Prostate gland (tissue), 2 donors: Measurements from ENCODE around the gene PRR35. TPM values are rescaled to one million over a fixed set of nuclear protein-coding genes. Genes with fewer than 3 reads are reported as not detected.

Experiments
- DNase-seq: peaks from one replicate; pipeline ENCODE4 v3.0.0-alpha.2; 2019; ENCODE audit warnings: low spot score
- H3K27ac ChIP-seq, 2 donors: fragments of 200-600 bp; sonication (generic); 2 replicates each; pipeline ENCODE4 v1.5.1; 2017 to 2019
- H3K27me3 ChIP-seq: fragments of 200-600 bp; sonication (generic); replicated peaks from 2 replicates; pipeline ENCODE4 v1.5.1; 2019; ENCODE audit not compliant: insufficient read depth
- H3K36me3 ChIP-seq, 2 donors: fragments of 200-600 bp; sonication (generic); 1 replicate in 1 of 2; 2 replicates in 1 of 2; pipeline versions ENCODE4 v1.5.1 to v1.8.1; 2017 to 2019
- H3K4me1 ChIP-seq: fragments of 200-600 bp; sonication (generic); replicated peaks from 2 replicates; pipeline ENCODE4 v1.5.1; 2019
- H3K4me3 ChIP-seq, 2 donors: fragments of 200-600 bp; sonication (generic); 2 replicates each; pipeline ENCODE4 v1.5.1; 2017 to 2019
- H3K9me3 ChIP-seq: fragments of 200-600 bp; sonication (generic); 2 replicates; pipeline ENCODE4 v1.5.1; 2017
- POLR2A ChIP-seq: fragments of 450-650 bp; IDR thresholded peaks from one replicate; pipeline ENCODE4 v1.6.1; 2016; ENCODE audit warnings: antibody characterized with exemption, mild to moderate bottlenecking
- POLR2AphosphoS5 ChIP-seq: sonication (generic); formaldehyde crosslinking; IDR thresholded peaks from one replicate; pipeline ENCODE4 v1.6.1; 2017; ENCODE audit warnings: antibody characterized with exemption
- WGBS: methylation state at CpG from one replicate; pipeline ENCODE4 v1.1.5; 2018; 5-methylcytosine and 5-hydroxymethylcytosine counted together
- intact Hi-C: fragments of 100-400 bp; cut with DNase I; formaldehyde crosslinking; loops from one replicate; pipeline ENCODE4 v1.14.2; 2022
- total RNA-seq, 2 donors: library from RNA; depleted of rRNA; stranded (reverse); fragments of >200 nt; gene quantifications; one replicate each; pipeline ENCODE4 v1.1.0, GENCODE V29; 2016
- TF ChIP-seq, protein P1 (sequence below), 4 experiments: fragments of 200-600 bp in 2 of 4; fragments of 450-650 bp in 2 of 4; sonication (generic) in 2 of 4; IDR thresholded peaks; 1 replicate in 3 of 4; 2 replicates in 1 of 4; pipeline ENCODE4 v1.5.1; 2016 to 2019; ENCODE audit warnings: antibody characterized with exemption in 4 of 4, mild to moderate bottlenecking in 2 of 4, moderate library complexity in 2 of 4

Gene PRR35
- total RNA-seq, 2 donors from 2014 or later = 5.1 TPM; not detected in 1

DNA sequence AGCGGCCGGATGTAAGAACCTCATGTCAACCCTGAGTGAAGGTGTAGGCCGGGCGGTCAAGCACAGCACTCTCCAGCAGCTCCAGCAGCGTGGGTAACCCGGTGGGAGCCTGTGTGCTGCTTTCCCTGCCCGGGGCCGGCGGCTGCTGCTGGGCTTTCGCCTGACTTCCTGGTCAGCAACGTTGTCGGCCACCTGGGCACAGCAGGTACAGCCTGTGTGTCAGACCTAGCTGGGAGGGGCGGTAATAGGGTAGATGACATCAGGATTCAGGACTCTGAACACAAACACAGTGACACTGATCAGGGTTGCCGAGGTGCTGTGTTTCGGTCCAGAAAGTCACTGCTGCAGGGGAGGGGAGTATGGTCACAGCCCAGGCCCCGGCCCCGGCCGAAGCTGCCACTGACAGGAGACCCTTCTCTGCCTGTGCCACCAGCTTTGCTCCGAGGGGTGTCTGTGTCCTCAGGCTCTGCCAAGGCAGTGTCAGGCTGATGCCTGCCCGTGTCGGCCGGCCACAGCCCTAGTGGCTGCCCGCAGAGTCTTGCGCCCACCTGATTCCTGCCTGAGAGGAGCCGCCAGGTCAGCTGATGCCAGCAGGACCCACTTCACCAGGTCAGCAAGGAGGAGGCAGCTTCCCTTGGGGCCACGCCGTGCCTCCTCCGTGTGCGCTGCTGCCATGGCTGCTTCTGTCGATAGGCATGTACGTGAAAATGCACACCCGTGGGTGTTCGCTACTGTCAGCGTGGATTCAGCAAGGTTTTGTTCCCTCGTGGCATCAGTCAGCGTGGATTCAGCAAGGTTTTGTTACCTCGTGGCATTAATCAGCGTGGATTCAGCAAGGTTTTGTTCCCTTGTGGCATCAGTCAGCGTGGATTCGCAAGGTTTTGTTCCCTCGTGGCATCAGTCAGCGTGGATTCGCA, 38.9 kb downstream of the PRR35 start:
- 94% methylated on average over 43 of the region's 43 CpGs for WGBS
- H3K4me3 ChIP-seq = no peak overlapping the region
- TF ChIP-seq POLR2A (no peak), POLR2AphosphoS5 (no peak)
- TF ChIP-seq, protein P1, sequence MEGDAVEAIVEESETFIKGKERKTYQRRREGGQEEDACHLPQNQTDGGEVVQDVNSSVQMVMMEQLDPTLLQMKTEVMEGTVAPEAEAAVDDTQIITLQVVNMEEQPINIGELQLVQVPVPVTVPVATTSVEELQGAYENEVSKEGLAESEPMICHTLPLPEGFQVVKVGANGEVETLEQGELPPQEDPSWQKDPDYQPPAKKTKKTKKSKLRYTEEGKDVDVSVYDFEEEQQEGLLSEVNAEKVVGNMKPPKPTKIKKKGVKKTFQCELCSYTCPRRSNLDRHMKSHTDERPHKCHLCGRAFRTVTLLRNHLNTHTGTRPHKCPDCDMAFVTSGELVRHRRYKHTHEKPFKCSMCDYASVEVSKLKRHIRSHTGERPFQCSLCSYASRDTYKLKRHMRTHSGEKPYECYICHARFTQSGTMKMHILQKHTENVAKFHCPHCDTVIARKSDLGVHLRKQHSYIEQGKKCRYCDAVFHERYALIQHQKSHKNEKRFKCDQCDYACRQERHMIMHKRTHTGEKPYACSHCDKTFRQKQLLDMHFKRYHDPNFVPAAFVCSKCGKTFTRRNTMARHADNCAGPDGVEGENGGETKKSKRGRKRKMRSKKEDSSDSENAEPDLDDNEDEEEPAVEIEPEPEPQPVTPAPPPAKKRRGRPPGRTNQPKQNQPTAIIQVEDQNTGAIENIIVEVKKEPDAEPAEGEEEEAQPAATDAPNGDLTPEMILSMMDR (IDR thresholded peaks at IDR 0.05) = no peak
- H3K36me3 ChIP-seq = peaks cover 0 to 4% of the 10 kb centered on the region in 2 donors
- peaks cover 4% of the 10 kb centered on the region for H3K4me1 ChIP-seq
- no peaks in the 10 kb centered on the region for H3K27me3 ChIP-seq
- intact Hi-C loops = no loop called here
- no peak overlapping the region for H3K27ac ChIP-seq
- H3K9me3 ChIP-seq = no peaks in the 10 kb centered on the region
- DNase-seq = no peak

DNA sequence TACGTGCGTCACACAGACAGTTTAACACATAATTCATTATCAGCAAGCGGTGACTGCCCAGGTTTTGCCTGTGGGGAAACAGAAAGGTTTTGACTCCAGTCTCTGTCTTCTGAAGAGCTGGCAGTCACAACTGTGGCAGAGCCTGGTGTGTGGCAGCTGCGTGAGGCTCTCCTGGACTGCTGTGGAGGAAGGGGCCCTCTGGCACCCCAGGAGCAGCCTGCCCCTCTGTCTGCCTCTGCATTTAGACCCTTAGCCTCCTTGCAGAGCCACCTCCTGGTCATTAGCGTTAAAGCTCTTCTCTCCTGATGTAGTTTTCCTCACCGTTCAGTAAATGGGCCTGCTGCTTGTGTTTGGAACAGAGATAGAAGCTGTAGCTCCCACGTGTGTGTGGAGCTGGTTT, 40.6 kb downstream of the PRR35 start:
- TF ChIP-seq, protein P1 (IDR thresholded peaks at IDR 0.05) = no peak
- TF ChIP-seq POLR2AphosphoS5 = no peak
- no peak for TF ChIP-seq POLR2A
- Histone ChIP-seq H3K27me3 (no peaks in the 10 kb centered on the region), H3K9me3 (no peaks in the 10 kb centered on the region), H3K4me3 (no peak overlapping the region), H3K27ac (no peak overlapping the region), H3K4me1 (no peaks in the 10 kb centered on the region), H3K36me3 (peaks cover 0 to 4% of the 10 kb centered on the region in 2 donors)
- intact Hi-C loops = no loop called here
- 53% methylated on average over 7 of the region's 7 CpGs for WGBS
- no peak for DNase-seq

DNA sequence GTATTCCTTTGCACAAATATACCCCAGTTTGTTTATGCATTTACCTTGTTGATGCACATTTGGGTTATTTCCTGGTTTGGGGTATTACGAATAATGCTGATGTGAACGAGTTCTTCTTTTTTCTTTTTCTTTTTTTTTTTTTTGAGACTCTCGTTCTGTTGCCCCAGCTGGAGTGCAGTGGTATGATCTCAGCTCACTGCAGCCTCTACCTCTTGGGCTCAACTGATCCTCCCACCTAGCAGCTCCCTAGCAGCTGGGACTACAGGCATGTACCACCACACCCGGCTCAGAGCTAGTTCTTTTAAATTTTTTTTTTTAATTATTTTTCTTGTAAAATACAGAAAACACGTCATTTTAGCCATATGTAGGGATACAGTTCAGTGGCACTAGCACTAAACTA, 43.7 kb downstream of the PRR35 start:
- no peak for DNase-seq
- H3K27me3 ChIP-seq = no peaks in the 10 kb centered on the region
- no peak overlapping the region for H3K27ac ChIP-seq
- H3K9me3 ChIP-seq = no peaks in the 10 kb centered on the region
- H3K4me3 ChIP-seq = no peak overlapping the region
- H3K4me1 ChIP-seq = no peaks in the 10 kb centered on the region
- TF ChIP-seq POLR2A (no peak), POLR2AphosphoS5 (no peak)
- TF ChIP-seq, protein P1 (IDR thresholded peaks at IDR 0.05) = no peak
- intact Hi-C loops = no loop called here
- H3K36me3 ChIP-seq = no peaks in the 10 kb centered on the region
- 88% methylated on average over 5 of the region's 5 CpGs for WGBS

DNA sequence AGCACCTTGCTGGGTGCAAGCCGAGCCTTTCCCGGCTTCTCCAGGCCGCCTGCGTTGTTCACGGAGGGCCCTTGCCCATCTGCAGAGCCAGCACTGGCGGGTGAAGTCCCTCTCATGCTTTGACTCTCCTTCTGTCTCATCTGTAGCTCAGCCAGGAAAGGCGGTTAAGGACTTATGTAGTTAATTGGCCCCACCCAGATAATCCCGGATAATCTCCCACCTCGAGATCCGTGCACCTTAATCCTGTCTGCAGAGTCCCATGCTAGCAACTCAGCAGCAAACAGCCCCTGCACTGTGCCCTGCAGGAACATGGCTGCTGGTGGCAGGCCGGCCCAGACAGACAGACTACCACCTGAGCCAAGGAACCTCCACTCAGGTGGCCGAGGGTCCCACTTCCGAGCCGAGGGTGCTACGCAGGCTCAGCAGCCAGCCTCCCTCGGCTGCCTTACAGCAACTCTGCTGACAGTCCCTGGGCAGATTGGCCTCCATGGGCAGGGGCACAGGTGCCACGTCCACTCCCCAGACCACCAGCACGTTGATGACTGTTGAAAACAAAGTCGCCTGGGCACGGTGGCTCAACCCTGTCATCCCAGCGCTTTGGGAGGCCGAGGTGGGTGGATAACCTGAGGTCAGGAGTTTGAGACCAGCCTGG, 46.6 kb downstream of the PRR35 start:
- intact Hi-C loops = no loop called here
- WGBS = 98% methylated on average over 22 of the region's 22 CpGs
- H3K9me3 ChIP-seq = no peaks in the 10 kb centered on the region
- H3K27me3 ChIP-seq = no peaks in the 10 kb centered on the region
- DNase-seq = no peak
- no peaks in the 10 kb centered on the region for H3K36me3 ChIP-seq
- peaks cover 4% of the 10 kb centered on the region for H3K4me1 ChIP-seq
- TF ChIP-seq POLR2A (no peak), POLR2AphosphoS5 (no peak)
- TF ChIP-seq, protein P1 (IDR thresholded peaks at IDR 0.05) = no peak
- no peak overlapping the region for H3K27ac ChIP-seq
- H3K4me3 ChIP-seq = no peak overlapping the region
